GM19467 (cell line): ENCODE data around the gene HOXA7.

Source experiments
- ATAC-seq: cut with Tn5 transposase; IDR thresholded peaks from one replicate; pipeline ENCODE4 v1.9.1; 2021; ENCODE audit warnings: mild to moderate bottlenecking, moderate library complexity; ENCODE audit not compliant: unreplicated experiment

The HOXA7 gene

DNA sequence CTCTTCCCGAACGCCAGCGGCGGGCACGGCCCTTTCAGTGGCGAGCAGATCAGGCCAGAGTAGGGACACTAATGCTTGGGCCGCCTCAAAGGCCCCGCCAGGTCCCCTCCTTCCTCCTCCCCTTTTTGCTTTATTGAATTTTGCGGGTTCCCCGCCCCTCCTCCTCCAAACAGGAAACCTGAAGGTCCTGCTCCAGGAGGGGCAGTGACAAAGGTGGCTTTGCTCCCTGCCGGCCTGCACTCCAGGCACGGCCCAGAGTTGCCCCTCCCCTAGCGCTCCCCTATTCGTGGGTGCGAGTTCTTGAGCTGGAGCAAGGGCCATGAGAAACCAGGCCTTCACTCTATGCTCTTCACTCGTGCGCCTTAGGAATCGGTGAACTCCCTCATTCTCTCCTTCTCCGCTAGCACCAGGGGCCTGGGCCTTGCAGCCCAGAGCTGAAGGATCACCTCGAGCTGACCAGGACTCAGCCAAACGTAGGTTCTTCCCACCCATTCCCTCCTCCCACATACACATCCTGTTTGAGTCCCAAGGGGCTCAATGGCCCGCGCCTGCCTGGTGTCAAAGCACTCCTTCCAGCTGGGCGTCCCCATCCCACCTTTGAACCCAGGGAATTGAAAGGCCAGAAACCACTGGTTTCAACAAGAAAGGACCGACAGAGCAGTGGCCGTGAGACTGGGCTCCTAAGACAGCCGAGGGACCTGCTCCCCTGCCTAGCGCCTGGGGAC is 8.3 kb downstream of the HOXA7 start:
- ATAC-seq: no peak

DNA sequence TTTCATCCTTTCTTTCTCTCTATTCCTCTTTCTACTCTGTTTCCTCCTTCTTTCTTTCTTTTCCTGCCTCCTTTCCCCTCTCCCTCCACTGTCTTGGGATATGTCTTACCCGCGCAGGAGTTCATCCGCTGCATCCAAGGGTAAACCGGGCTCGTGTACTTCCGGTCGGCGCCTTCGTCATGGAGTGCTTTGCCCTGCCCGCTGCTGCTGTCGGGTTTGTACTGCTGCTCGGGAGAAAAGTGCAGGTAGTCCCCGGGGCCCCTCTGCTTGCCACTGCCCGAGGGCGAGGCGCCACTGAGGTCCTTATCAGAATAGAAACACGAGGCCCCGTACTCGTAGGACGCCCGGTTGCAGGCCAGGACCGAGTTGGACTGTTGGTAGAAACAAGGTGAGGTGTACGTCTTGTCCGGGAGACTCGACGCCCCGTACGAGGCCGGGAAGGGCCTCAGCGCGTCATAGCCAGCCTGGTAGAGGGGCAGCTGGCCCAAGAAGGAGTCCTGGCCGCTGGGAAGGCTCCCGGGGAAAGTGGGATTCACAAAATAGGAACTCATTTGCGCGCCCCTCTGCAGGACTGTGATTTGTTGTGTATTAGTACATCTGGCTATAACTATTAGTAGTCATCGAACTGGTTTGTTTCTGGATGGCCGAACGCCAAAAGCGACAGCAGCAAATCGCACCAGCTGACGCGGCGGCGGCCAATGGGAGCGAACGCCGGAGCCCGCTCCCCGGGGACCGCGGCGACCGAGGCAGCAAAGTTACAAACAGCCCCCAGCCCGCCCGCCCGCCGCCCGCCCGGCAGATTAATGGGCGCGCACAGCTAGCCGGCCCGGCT is 9.1 kb downstream of the HOXA7 start, which contains the start of gene HOXA6:
Gene HOXA6 (minus strand): TSS at position 576 of the 832 bp plus-strand sequence. CDS start 25 bp downstream, at position 551.
- ATAC-seq: no peak

DNA sequence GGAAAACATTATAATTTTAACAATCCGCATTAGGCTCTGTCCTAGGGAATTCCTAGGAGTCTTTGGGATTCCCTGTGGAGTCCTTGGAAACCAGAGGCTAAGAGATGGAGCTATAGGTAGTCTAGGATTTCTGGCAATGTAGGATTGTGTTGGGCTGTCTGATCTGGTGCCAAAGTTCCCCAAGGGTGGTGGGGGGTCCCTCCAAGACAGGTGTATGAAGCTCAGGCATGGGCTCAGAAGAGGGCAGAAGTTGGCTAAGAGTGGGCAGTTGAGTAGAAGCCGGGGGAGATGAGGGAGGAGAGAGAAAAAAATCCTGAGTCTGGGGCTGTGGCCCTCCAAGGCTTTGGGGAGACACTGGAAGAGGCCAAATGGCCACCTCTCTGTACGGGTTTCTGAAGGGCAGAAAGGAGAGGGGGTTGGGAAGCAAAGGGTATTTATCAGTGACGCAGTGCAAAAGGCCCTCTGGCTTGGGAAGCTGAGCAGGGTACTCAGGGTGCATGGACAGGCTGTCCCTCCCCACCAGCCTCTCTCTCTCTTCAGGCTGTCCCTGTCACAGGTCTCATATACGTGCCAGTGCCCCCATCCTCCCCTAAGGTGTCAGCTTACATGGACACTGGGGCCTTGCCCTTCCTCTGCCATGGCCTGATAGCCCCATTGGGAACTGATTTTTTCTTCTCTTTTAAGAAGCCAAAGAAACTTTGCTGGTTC is 9.8 kb downstream of the HOXA7 start:
- no peak for ATAC-seq

DNA sequence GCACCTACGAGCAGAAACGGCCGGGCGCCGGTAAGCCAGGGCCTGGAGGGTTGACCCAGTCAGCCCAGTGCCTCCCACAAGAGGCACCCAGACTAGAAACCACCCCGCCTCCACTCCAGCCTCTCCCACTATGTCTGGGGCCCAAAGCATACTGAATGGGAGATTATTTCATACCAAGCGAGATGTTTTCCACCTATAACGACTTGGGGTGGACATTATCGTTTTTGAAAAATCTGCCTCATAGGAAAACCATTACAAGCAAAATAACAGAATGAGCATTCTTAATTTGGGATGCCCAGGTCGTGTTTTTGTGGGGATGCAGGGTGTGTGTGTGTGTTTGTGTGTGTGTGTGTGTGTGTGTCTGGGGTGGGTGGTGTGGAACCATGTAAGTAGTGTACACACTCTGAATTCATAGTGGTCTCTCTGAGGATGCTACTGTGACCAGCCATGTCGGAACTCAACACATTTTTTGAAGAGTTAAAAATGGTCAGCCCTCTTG is 10.5 kb downstream of the HOXA7 start:
- ATAC-seq: no peak

- ATAC-seq: no peak
These were observed 11.1 kb downstream of the HOXA7 start for GRCh38 chr7:27145165-27145913.

GRCh38 chr7:27144781-27145164 is 11.7 kb downstream of the HOXA7 start:
- no peak for ATAC-seq

- ATAC-seq: no peak
These were observed 12.3 kb downstream of the HOXA7 start for GRCh38 chr7:27143950-27144780.

DNA sequence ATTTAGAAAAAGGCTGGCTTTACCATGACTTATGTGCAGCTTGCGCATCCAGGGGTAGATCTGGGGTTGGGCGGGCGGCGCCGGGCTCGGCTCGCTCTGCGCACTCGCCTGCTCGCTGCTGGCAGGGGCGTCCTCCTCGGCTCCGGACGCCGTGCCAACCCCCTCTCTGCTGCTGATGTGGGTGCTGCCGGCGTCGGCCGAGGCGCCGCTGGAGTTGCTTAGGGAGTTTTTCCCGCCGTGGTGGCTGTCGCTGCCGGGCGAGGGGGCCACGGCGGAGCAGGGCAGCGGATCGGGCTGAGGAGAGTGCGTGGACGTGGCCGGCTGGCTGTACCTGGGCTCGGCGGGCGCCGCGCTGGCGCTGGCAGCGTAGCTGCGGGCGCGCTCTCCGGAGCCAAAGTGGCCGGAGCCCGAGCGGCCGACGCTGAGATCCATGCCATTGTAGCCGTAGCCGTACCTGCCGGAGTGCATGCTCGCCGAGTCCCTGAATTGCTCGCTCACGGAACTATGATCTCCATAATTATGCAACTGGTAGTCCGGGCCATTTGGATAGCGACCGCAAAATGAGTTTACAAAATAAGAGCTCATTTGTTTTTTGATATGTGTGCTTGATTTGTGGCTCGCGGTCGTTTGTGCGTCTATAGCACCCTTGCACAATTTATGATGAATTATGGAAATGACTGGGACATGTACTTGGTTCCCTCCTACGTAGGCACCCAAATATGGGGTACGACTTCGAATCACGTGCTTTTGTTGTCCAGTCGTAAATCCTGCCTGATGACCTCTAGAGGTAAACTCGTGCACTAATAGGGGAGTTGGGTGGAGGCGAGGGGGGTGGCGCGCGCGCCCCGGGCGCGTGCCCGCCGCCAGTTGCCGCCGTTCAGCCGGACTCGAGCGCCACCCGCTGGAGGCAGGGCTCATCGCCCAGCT is 13.2 kb downstream of the HOXA7 start, which contains the start of gene HOXA5:
Gene HOXA5 (minus strand): TSS at position 659 of the 927 bp plus-strand sequence. CDS start 74 bp downstream, at position 585.
- no peak for ATAC-seq

GRCh38 chr7:27142580-27143022 is 13.9 kb downstream of the HOXA7 start:
- ATAC-seq: no peak

DNA sequence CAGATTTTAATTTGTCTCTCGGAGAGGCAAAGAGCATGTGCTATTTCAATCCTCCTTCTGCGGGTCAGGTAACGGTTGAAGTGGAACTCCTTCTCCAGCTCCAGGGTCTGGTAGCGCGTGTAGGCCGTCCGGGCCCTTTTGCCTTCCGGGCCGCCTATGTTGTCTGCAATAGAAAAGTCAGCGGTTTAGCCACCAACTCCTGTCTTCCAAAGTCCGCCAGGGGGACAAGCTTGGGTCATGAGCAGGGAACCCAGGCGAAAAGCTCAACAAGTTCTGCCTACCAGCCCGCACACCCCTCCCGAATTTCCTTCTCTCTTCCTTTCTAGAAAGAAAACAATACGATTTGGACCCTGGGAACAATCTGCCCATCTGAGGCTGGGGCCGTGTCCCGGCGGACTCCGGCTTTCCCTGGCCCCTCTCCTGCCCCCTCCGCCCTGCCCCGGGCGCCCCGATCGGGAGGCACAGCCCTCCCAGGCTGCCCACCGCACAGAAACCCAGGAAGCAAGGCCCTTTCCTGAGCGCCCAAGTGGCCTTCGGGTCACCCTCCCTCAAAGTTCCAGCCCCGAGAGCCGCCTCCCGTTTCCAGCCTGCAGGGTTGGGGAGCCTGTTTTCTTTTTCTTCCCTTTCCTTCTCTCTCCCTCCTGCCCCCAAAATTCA is 14.4 kb downstream of the HOXA7 start:
- no peak for ATAC-seq

DNA sequence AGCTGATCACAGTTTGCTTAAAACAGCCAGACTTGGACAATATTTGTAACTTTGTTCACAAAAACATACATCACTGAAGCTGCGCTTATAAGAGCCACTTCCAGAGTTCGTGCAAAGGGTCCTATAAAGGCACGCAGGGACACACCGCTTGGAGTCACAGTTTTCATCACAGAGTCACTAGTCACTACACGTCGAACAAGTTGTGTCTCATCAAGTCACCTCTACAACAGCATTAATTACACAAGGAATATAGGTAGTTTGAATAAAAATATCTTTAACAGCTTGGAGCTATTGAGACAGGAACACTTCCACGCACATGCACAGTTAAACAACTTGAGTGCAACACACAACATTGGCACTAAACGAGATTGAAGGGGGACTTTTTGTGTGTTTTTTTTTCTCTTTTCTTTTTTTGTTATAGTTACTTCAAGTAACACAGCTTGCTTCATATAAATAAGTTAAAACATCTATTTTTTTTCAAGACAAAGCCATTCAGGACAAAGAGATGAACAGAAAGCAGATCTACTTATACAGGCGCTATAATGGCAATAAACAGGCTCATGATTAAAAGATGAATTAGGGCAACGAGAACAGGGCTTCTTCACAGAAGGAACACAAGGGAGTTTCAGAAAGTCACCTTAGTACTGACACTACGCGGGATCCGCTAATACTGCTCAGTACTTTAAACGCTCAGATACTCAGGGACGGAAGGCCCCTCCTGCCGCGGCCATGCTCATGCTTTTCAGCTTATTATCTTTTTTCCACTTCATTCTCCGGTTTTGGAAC is 15.1 kb downstream of the HOXA7 start:
- no peak for ATAC-seq

- ATAC-seq: no peak
These were observed 16.2 kb downstream of the HOXA7 start for GRCh38 chr7:27140126-27140857.

GRCh38 chr7:27139334-27140125 is 16.9 kb downstream of the HOXA7 start:
- ATAC-seq: no peak

GRCh38 chr7:27138985-27139333 is 17.5 kb downstream of the HOXA7 start:
- no peak for ATAC-seq

- no peak for ATAC-seq
These were observed 18.0 kb downstream of the HOXA7 start for GRCh38 chr7:27138472-27138871.
